Neural progenitor cell (in vitro differentiated cells): ENCODE measurements around the gene EBF4. TPM values are rescaled to one million over a fixed set of nuclear protein-coding genes. Genes with fewer than 3 reads are reported as not detected.
A peak's percentile ranks its signal among the peaks of the same experiment; 100 is the strongest.

Experiments used
- DNase-seq: peaks from one replicate; pipeline ENCODE4 v3.0.0-alpha.2; 2016; ENCODE audit warnings: low spot score
- H2AFZ ChIP-seq: fragments of 200-600 bp; sonication (generic); replicated peaks from 2 replicates; pipeline ENCODE4 v1.6.1; 2016; ENCODE audit warnings: antibody characterized with exemption
- H3F3A ChIP-seq: fragments of 200-600 bp; sonication (generic); 2 replicates; pipeline ENCODE4 v1.6.1; 2016; ENCODE audit warnings: antibody characterized with exemption, low read depth
- H3K27ac ChIP-seq: fragments of 200-600 bp; sonication (generic); 2 replicates; pipeline ENCODE4 v1.5.1; 2016; ENCODE audit warnings: mild to moderate bottlenecking
- H3K27me3 ChIP-seq: fragments of 200-600 bp; sonication (generic); 2 replicates; pipeline ENCODE4 v1.6.1; 2016; ENCODE audit warnings: mild to moderate bottlenecking, moderate library complexity
- H3K36me3 ChIP-seq: fragments of 200-600 bp; sonication (generic); 2 replicates; pipeline ENCODE4 v1.5.1; 2016
- H3K4me1 ChIP-seq: fragments of 200-600 bp; sonication (generic); 2 replicates; pipeline ENCODE4 v1.6.1; 2016; ENCODE audit warnings: mixed run types
- H3K4me2 ChIP-seq: fragments of 200-600 bp; sonication (generic); 2 replicates; pipeline ENCODE4 v1.6.1; 2016
- H3K4me3 ChIP-seq: fragments of 200-600 bp; sonication (generic); 2 replicates; pipeline ENCODE4 v1.5.1; 2016
- H3K79me2 ChIP-seq: fragments of 200-600 bp; sonication (generic); 2 replicates; pipeline ENCODE4 v1.6.1; 2016; ENCODE audit warnings: low read depth
- H3K9ac ChIP-seq: fragments of 200-600 bp; sonication (generic); 2 replicates; pipeline ENCODE4 v1.6.1; 2016
- H3K9me3 ChIP-seq: fragments of 200-600 bp; sonication (generic); 2 replicates; pipeline ENCODE4 v1.5.1; 2016; ENCODE audit warnings: low read depth
- H4K20me1 ChIP-seq: fragments of 200-600 bp; sonication (generic); 2 replicates; pipeline ENCODE4 v1.6.1; 2016; ENCODE audit warnings: low read depth
- H3K27ac Mint-ChIP-seq: 3 replicates; pipeline ENCODE4 v1.8.0; 2021; ENCODE audit warnings: mixed read lengths
- H3K27me3 Mint-ChIP-seq: 2 replicates; pipeline ENCODE4 v1.8.0; 2022; ENCODE audit warnings: low read depth, mild to moderate bottlenecking, inconsistent platforms, moderate library complexity, mixed read lengths; ENCODE audit not compliant: insufficient read depth
- H3K36me3 Mint-ChIP-seq: 3 replicates; pipeline ENCODE4 v1.8.0; 2021; ENCODE audit warnings: mixed read lengths
- H3K4me1 Mint-ChIP-seq: 3 replicates; pipeline ENCODE4 v1.8.0; 2021; ENCODE audit warnings: mixed read lengths
- H3K4me3 Mint-ChIP-seq: 3 replicates; pipeline ENCODE4 v1.8.0; 2021; ENCODE audit warnings: mild to moderate bottlenecking, moderate library complexity, mixed read lengths
- H3K9me3 Mint-ChIP-seq: 3 replicates; pipeline ENCODE4 v1.8.0; 2020; ENCODE audit warnings: mixed read lengths
- CTCF ChIP-seq: fragments of 200-600 bp; sonication (generic); IDR thresholded peaks from 2 replicates; pipeline ENCODE4 v1.5.1; 2017; ENCODE audit warnings: antibody characterized with exemption, mild to moderate bottlenecking
- EZH2 ChIP-seq: fragments of 200-600 bp; sonication (generic); IDR thresholded peaks from 2 replicates; pipeline ENCODE4 v1.6.1; 2017; ENCODE audit warnings: antibody characterized with exemption, mild to moderate bottlenecking, moderate library complexity
- EZH2phosphoT487 ChIP-seq: fragments of 200-600 bp; sonication (generic); IDR thresholded peaks from 2 replicates; pipeline ENCODE4 v1.6.1; 2017; ENCODE audit warnings: antibody characterized with exemption
- total RNA-seq: library from RNA; depleted of rRNA; stranded (reverse); fragments of >200 nt; gene quantifications from 2 replicates; pipeline ENCODE4 v1.2.3, GENCODE V29; 2015; ENCODE audit warnings: low replicate concordance

Gene EBF4
- total RNA-seq, 1 donor from 2014 or later = 1.9 TPM

GRCh38 chr20:2691127-2691526, 1.5 kb upstream of the EBF4 start:
- H3K9me3 Mint-ChIP-seq = peaks cover 3% of the 10 kb centered on the region
- peaks cover 28% of the 10 kb centered on the region for H3K4me1 Mint-ChIP-seq
- H3K27ac Mint-ChIP-seq = no peak overlapping the region
- TF ChIP-seq CTCF (no peak), EZH2 (no peak), EZH2phosphoT487 (no peak)
- Histone ChIP-seq H3K4me2 (no peak overlapping the region), H3K27me3 (peaks cover 98% of the 10 kb centered on the region), H3K4me3 (no peak overlapping the region), H3F3A (peaks cover 17% of the 10 kb centered on the region), H3K9ac (no peak overlapping the region), H3K79me2 (no peaks in the 10 kb centered on the region), H3K9me3 (no peaks in the 10 kb centered on the region), H2AFZ (no peak overlapping the region), H3K27ac (no peak overlapping the region), H3K4me1 (peaks cover 6% of the 10 kb centered on the region), H3K36me3 (no peaks in the 10 kb centered on the region), H4K20me1 (peaks cover 41% of the 10 kb centered on the region)
- peaks cover 4% of the 10 kb centered on the region for H3K36me3 Mint-ChIP-seq
- H3K4me3 Mint-ChIP-seq = peak overlapping the region; percentile 96
- peaks cover 56% of the 10 kb centered on the region for H3K27me3 Mint-ChIP-seq
- no peak for DNase-seq

GRCh38 chr20:2691663-2692035, 931 bp upstream of the EBF4 start:
- peaks cover 28% of the 10 kb centered on the region for H3K4me1 Mint-ChIP-seq
- Histone ChIP-seq H3K4me2 (peak overlapping the region; percentile 70), H3K36me3 (no peaks in the 10 kb centered on the region), H3K4me1 (peaks cover 6% of the 10 kb centered on the region), H2AFZ (no peak overlapping the region), H3K9me3 (no peaks in the 10 kb centered on the region), H3K27ac (no peak overlapping the region), H3K4me3 (peak overlapping the region; percentile 48), H3K79me2 (no peaks in the 10 kb centered on the region), H4K20me1 (peaks cover 41% of the 10 kb centered on the region), H3K27me3 (peaks cover 98% of the 10 kb centered on the region), H3F3A (peaks cover 17% of the 10 kb centered on the region), H3K9ac (no peak overlapping the region)
- peaks cover 60% of the 10 kb centered on the region for H3K27me3 Mint-ChIP-seq
- DNase-seq = no peak
- TF ChIP-seq EZH2 (no peak), CTCF (no peak), EZH2phosphoT487 (no peak)
- H3K4me3 Mint-ChIP-seq = peak overlapping the region; percentile 96
- peaks cover 4% of the 10 kb centered on the region for H3K36me3 Mint-ChIP-seq
- no peak overlapping the region for H3K27ac Mint-ChIP-seq
- peaks cover 3% of the 10 kb centered on the region for H3K9me3 Mint-ChIP-seq

- Mint-ChIP-seq H3K4me1 (peaks cover 30% of the 10 kb centered on the region), H3K4me3 (no peak overlapping the region), H3K9me3 (peaks cover 3% of the 10 kb centered on the region), H3K27ac (no peak overlapping the region), H3K36me3 (peaks cover 4% of the 10 kb centered on the region), H3K27me3 (peaks cover 59% of the 10 kb centered on the region)
- Histone ChIP-seq H3K27me3 (peaks cover 97% of the 10 kb centered on the region), H3K9ac (no peak overlapping the region), H4K20me1 (peaks cover 41% of the 10 kb centered on the region), H3K4me3 (no peak overlapping the region), H3K4me2 (no peak overlapping the region), H3K9me3 (no peaks in the 10 kb centered on the region), H3F3A (peaks cover 17% of the 10 kb centered on the region), H3K36me3 (no peaks in the 10 kb centered on the region), H2AFZ (no peak overlapping the region), H3K79me2 (no peaks in the 10 kb centered on the region), H3K4me1 (peaks cover 6% of the 10 kb centered on the region), H3K27ac (no peak overlapping the region)
- TF ChIP-seq EZH2phosphoT487 (no peak), EZH2 (no peak), CTCF (no peak)
- peak; percentile 67 for DNase-seq
Measured at GRCh38 chr20:2692886-2693285, 306 bp downstream of the EBF4 start.
